ENCODE measurements around the gene CARNS1. TPM values are rescaled to one million over a fixed set of nuclear protein-coding genes. Genes with fewer than 3 reads are reported as not detected.

The CARNS1 gene
- total and polyA plus RNA-seq, 7 donors: 0.16 to 0.83 (median 0.55) TPM; not detected in 2

GRCh38 chr11:67376063-67376820, 39.2 kb upstream of the CARNS1 start:
- WGBS, 2 donors: 88 to 90% methylated on average over 7 of the region's 7 CpGs
- TF ChIP-seq CTCF (IDR thresholded peaks at IDR 0.05) (no peak), POLR2AphosphoS5 (IDR thresholded peaks at IDR 0.05) (no peak), EP300 (IDR thresholded peaks at IDR 0.05) (no peak), POLR2A (IDR thresholded peaks at IDR 0.05) (no peak)
- intact Hi-C loops (cut with DNase I): no loop called here
- H3K27ac ChIP-seq: no peak overlapping the region
- H3K36me3 ChIP-seq: no peaks in the 10 kb centered on the region
- H3K27me3 ChIP-seq: no peaks in the 10 kb centered on the region
- no peak overlapping the region for H3K4me3 ChIP-seq
- H3K9me3 ChIP-seq: no peaks in the 10 kb centered on the region
- H3K4me1 ChIP-seq: peaks cover 0 to 42% (median 34%) of the 10 kb centered on the region in 4 donors
- no peak for DNase-seq

- no peaks in the 10 kb centered on the region for H3K27me3 ChIP-seq
- H3K9me3 ChIP-seq: no peaks in the 10 kb centered on the region
- TF ChIP-seq POLR2AphosphoS5 (IDR thresholded peaks at IDR 0.05): no peak
- no peak for TF ChIP-seq EP300 (IDR thresholded peaks at IDR 0.05)
- TF ChIP-seq CTCF (IDR thresholded peaks at IDR 0.05): no peak
- no peak for TF ChIP-seq POLR2A (IDR thresholded peaks at IDR 0.05)
- peaks cover 0 to 33% (median 26%) of the 10 kb centered on the region in 4 donors for H3K4me1 ChIP-seq
- intact Hi-C loops (cut with DNase I): no loop called here
- no peak for DNase-seq
- no peaks in the 10 kb centered on the region for H3K36me3 ChIP-seq
- WGBS, 2 donors: 82 to 88% methylated on average over 6 of the region's 6 CpGs
- no peak overlapping the region for H3K4me3 ChIP-seq
- H3K27ac ChIP-seq: no peak overlapping the region
Observed at GRCh38 chr11:67376873-67377808, 38.3 kb upstream of the CARNS1 start.

GRCh38 chr11:67378544-67378943, 36.9 kb upstream of the CARNS1 start:
- Histone ChIP-seq H3K36me3 (no peaks in the 10 kb centered on the region), H3K4me3 (no peak overlapping the region), H3K4me1 (peaks cover 0 to 29% (median 23%) of the 10 kb centered on the region in 4 donors), H3K9me3 (no peaks in the 10 kb centered on the region), H3K27ac (no peak overlapping the region), H3K27me3 (no peaks in the 10 kb centered on the region)
- TF ChIP-seq EP300 (IDR thresholded peaks at IDR 0.05): no peak
- no peak for TF ChIP-seq CTCF (IDR thresholded peaks at IDR 0.05)
- DNase-seq: no peak
- WGBS, 2 donors: 91 to 93% methylated on average over 4 of the region's 4 CpGs
- intact Hi-C loops (cut with DNase I): no loop called here

- WGBS, 2 donors: 61 to 75% methylated on average over 23 of the region's 23 CpGs
- H3K9me3 ChIP-seq: no peaks in the 10 kb centered on the region
- H3K27ac ChIP-seq: no peak overlapping the region
- DNase-seq: no peak
- intact Hi-C loops (cut with DNase I): loop anchor here (5.0 kb wide), 1 partner anchor 112 kb away; the partner anchor contains the start of gene GRK2
- no peak overlapping the region for H3K4me3 ChIP-seq
- H3K4me1 ChIP-seq: peaks cover 0 to 21% (median 15%) of the 10 kb centered on the region in 4 donors
- TF ChIP-seq EP300 (IDR thresholded peaks at IDR 0.05) (no peak), POLR2A (IDR thresholded peaks at IDR 0.05) (no peak), CTCF (IDR thresholded peaks at IDR 0.05) (no peak), POLR2AphosphoS5 (IDR thresholded peaks at IDR 0.05) (no peak)
- H3K27me3 ChIP-seq: no peaks in the 10 kb centered on the region
- no peaks in the 10 kb centered on the region for H3K36me3 ChIP-seq
Observed at GRCh38 chr11:67379061-67380058, 36.1 kb upstream of the CARNS1 start.
